ENCODE measurements around the gene SURF4.

GRCh38 chr9:133405508-133406438, 29.9 kb upstream of the SURF4 start:
- TF ChIP-seq CTCF (IDR thresholded peaks at IDR 0.05) (no peak), ZFX (IDR thresholded peaks at IDR 0.05; ENCODE audit: borderline replicate concordance) (no peak)

All from 22Rv1 (cell line).